A549 (cell line): ENCODE results near the gene NANS. TPM values are rescaled to one million over a fixed set of nuclear protein-coding genes. Genes with fewer than 3 reads are reported as not detected.

ENCODE experiments used
- ATAC-seq, 2 experiments: fragments of 200-7000 bp in 1 of 2; fragments of >200 bp in 1 of 2; cut with Nextera tagmentation in 1 of 2; cut with Tn5 transposase in 1 of 2; 3 replicates each; pipeline versions ENCODE4 v1.8.0 to v1.9.1; 2018 to 2020; ENCODE audit warnings: mild to moderate bottlenecking in 1 of 2, moderate library complexity in 1 of 2
- CTCF ChIA-PET: fragments of 300-600 bp; sonication (Branson Sonifier 250); formaldehyde crosslinking; extraction: SDS; loops from one replicate; lab custom pipeline; 2021; ENCODE audit warnings: antibody characterized with exemption, inconsistent platforms; lab: Yijun Ruan, JAX
- POLR2A ChIA-PET: fragments of 350-600 bp; formaldehyde crosslinking; extraction: SDS; loops from one replicate; lab custom pipeline; 2021; ENCODE audit warnings: antibody characterized with exemption, inconsistent platforms; lab: Yijun Ruan, JAX
- DNase-seq, 2 experiments: peaks; one replicate each; pipeline versions ENCODE4 v3.0.0 to v3.0.0-alpha.2; 2011 to 2016; ENCODE audit warnings: low read depth in 1 of 2, low spot score in 1 of 2
- FAIRE-seq: peaks from 2 replicates; lab custom pipeline; 2011; peaks lifted over from hg19 to GRCh38; lab: Jason Lieb, UNC
- H3K27ac ChIP-seq, 2 experiments: fragments of >200 bp; sonication (Bioruptor Twin); formaldehyde crosslinking; 3 replicates each; pipeline ENCODE4 v1.5.1; 2016 to 2017
- H3K4me1 ChIP-seq: fragments of >200 bp; sonication (Bioruptor Twin); formaldehyde crosslinking; 3 replicates; pipeline ENCODE4 v1.6.1; 2016
- H3K4me2 ChIP-seq: fragments of >200 bp; sonication (Bioruptor Twin); formaldehyde crosslinking; 3 replicates; pipeline ENCODE4 v1.6.1; 2016
- H3K4me3 ChIP-seq: fragments of >200 bp; sonication (Bioruptor Twin); formaldehyde crosslinking; 3 replicates; pipeline ENCODE4 v1.5.1; 2016
- H3K9me3 ChIP-seq: fragments of >200 bp; sonication (Bioruptor Twin); formaldehyde crosslinking; 3 replicates; pipeline ENCODE4 v1.6.1; 2016
- FOSB ChIP-seq: fragments of 250-450 bp; sonication (Bioruptor Pico); IDR thresholded peaks from 2 replicates; pipeline ENCODE4 v1.5.0; 2020; ENCODE audit warnings: mild to moderate bottlenecking, moderate library complexity
- FOSL2 ChIP-seq, 2 experiments: fragments of 450-650 bp in 1 of 2; fragments of >200 bp in 1 of 2; sonication (Bioruptor Twin) in 1 of 2; formaldehyde crosslinking; IDR thresholded peaks; 2 replicates each; pipeline versions ENCODE4 v1.5.0 to v1.6.1; 2016 to 2020; ENCODE audit warnings: mild to moderate bottlenecking in 1 of 2, moderate library complexity in 1 of 2
- POLR2A ChIP-seq: IDR thresholded peaks from 2 replicates; pipeline ENCODE4 v1.6.1; 2012; ENCODE audit warnings: mild to moderate bottlenecking, low read length
- ZC3H11A ChIP-seq: fragments of 450-650 bp; IDR thresholded peaks from 2 replicates; pipeline ENCODE4 v1.6.1; 2014; ENCODE audit warnings: antibody characterized with exemption, mild to moderate bottlenecking
- ZSCAN20 ChIP-seq: fragments of 250-450 bp; sonication (Bioruptor Pico); IDR thresholded peaks from 2 replicates; pipeline ENCODE4 v1.8.0; 2022; ENCODE audit warnings: mild to moderate bottlenecking, moderate library complexity
- WGBS: methylation state at CpG from one replicate; pipeline ENCODE4 v1.1.6; 2017; ENCODE audit errors: missing lambda C conversion rate; 5-methylcytosine and 5-hydroxymethylcytosine counted together
- polyA plus RNA-seq, 4 experiments: library from polyadenylated mRNA; depleted of rRNA in 3 of 4; stranded (reverse); fragments of >200 nt; fragmentation: RNase III in 1 of 4; extraction: RNeasy Plus Mini Kit Qiagen cat#74134 plus additional on column Dnase treatment in 1 of 4; gene quantifications; 2 replicates in 3 of 4; 3 replicates in 1 of 4; pipeline ENCODE4 v1.2.3, GENCODE V29; 2011 to 2017
- TF ChIP-seq, protein P1 (sequence below): IDR thresholded peaks from 2 replicates; pipeline ENCODE4 v1.6.1; 2012
- TF ChIP-seq, protein P2 (sequence below): fragments of 200-600 bp; sonication (generic); IDR thresholded peaks from 2 replicates; pipeline ENCODE4 v1.6.1; 2016; ENCODE audit warnings: antibody characterized with exemption, mild to moderate bottlenecking, moderate library complexity
- TF ChIP-seq, protein P3 (sequence below): fragments of 250-450 bp; sonication (Bioruptor Pico); IDR thresholded peaks from 2 replicates; pipeline ENCODE4 v1.5.0; 2020; ENCODE audit warnings: low read depth, mild to moderate bottlenecking, moderate library complexity
- TF ChIP-seq, protein P4 (sequence below): fragments of >200 bp; sonication (Bioruptor Twin); formaldehyde crosslinking; IDR thresholded peaks from 2 replicates; pipeline ENCODE4 v1.6.1; 2016

NANS gene
- polyA plus RNA-seq, 2 of the 4 experiments (the other 2 are of a cell fraction) = 56.8 to 70.2 TPM

DNA sequence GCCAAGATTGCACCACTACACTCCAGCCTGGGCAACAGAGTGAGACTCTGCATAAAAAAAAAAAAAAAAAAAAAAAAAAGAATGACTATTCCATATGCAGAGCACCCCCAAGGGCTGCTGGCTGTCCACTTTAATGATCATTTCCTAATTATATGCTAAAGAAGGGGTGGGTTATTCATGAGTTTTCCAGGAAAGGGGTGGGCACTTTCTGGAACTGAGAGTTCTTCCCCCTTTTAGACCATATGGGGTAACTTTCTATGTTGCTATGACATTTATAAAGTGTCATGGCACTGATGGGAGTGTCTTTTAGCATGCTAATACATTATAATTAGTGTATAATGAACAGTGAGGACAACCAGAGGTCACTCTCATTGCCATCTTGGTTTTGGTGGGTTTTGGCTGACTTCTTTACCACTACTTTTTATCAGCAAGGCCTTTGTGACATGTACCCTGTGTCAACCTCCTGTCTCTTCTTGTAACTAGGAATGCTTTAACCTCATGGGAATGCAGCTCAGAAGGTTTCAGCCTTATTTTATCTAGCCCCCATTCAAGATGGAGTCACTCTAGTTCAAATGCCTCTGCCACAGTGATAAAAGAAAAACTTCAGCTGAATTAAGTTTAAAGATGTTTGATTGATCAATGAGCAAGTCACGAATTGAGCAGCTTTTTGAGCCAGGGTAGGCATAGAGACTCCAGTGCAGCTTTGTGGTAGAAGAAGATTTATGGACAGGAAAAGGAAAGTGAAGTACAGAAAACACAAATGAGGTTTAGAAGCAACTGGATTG, 7.1 kb upstream of the NANS start:
- no peak for DNase-seq
- TF ChIP-seq ZC3H11A (no peak), FOSL2 (IDR thresholded peaks at IDR 0.05) (no peak), FOSL2 (CRISPR knock-in tag; IDR thresholded peaks at IDR 0.05) (no peak)
- TF ChIP-seq, protein P1, sequence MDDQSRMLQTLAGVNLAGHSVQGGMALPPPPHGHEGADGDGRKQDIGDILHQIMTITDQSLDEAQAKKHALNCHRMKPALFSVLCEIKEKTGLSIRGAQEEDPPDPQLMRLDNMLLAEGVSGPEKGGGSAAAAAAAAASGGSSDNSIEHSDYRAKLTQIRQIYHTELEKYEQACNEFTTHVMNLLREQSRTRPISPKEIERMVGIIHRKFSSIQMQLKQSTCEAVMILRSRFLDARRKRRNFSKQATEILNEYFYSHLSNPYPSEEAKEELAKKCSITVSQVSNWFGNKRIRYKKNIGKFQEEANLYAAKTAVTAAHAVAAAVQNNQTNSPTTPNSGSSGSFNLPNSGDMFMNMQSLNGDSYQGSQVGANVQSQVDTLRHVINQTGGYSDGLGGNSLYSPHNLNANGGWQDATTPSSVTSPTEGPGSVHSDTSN = no peak
- TF ChIP-seq, protein P2, sequence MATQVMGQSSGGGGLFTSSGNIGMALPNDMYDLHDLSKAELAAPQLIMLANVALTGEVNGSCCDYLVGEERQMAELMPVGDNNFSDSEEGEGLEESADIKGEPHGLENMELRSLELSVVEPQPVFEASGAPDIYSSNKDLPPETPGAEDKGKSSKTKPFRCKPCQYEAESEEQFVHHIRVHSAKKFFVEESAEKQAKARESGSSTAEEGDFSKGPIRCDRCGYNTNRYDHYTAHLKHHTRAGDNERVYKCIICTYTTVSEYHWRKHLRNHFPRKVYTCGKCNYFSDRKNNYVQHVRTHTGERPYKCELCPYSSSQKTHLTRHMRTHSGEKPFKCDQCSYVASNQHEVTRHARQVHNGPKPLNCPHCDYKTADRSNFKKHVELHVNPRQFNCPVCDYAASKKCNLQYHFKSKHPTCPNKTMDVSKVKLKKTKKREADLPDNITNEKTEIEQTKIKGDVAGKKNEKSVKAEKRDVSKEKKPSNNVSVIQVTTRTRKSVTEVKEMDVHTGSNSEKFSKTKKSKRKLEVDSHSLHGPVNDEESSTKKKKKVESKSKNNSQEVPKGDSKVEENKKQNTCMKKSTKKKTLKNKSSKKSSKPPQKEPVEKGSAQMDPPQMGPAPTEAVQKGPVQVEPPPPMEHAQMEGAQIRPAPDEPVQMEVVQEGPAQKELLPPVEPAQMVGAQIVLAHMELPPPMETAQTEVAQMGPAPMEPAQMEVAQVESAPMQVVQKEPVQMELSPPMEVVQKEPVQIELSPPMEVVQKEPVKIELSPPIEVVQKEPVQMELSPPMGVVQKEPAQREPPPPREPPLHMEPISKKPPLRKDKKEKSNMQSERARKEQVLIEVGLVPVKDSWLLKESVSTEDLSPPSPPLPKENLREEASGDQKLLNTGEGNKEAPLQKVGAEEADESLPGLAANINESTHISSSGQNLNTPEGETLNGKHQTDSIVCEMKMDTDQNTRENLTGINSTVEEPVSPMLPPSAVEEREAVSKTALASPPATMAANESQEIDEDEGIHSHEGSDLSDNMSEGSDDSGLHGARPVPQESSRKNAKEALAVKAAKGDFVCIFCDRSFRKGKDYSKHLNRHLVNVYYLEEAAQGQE = no peak
- TF ChIP-seq, protein P3, sequence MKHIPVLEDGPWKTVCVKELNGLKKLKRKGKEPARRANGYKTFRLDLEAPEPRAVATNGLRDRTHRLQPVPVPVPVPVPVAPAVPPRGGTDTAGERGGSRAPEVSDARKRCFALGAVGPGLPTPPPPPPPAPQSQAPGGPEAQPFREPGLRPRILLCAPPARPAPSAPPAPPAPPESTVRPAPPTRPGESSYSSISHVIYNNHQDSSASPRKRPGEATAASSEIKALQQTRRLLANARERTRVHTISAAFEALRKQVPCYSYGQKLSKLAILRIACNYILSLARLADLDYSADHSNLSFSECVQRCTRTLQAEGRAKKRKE (CRISPR knock-in tag) = no peak
- TF ChIP-seq, all 56 proteins: peak for 0
- ChIA-PET POLR2A (interaction anchor here (0.6 kb wide), 1 partner anchor 15 kb away, joined by 4 read pairs; no protein-coding TSS in a partner anchor), CTCF (interaction anchor here (0.7 to 1.4 kb wide), 4 partner anchors 9 to 125 kb away, joined by 3 to 4 read pairs (median 3); no protein-coding TSS in a partner anchor)
- H3K27ac ChIP-seq = no peak overlapping the region
- FAIRE-seq (no peak), ATAC-seq (no peak)
- WGBS = 40% methylated on average over 1 of the region's 1 CpG
- no peaks in the 10 kb centered on the region for H3K4me1 ChIP-seq
- no peak overlapping the region for H3K4me2 ChIP-seq
- no peaks in the 10 kb centered on the region for H3K9me3 ChIP-seq
- H3K4me3 ChIP-seq = no peak overlapping the region

DNA sequence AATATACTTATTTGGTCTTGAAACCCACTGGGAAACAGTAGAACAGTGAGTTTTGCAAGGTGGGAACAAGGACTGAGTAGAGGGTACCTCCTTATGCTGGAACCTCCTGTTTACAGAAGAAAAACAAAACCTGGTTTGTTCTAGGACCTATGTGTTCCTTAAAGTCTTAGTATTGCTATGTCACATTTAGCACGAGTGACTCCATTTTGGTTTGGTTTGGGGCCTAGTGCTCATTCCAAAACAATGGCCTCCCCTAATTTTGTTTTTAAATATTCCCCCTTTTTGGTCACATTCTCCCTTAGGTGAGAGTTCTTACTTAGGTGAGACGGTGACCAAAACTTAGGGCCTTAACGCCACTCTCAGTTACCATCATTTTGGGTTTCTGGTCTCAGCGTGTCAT, 6.2 kb upstream of the NANS start:
- 88% methylated on average over 4 of the region's 4 CpGs for WGBS
- CTCF ChIA-PET = interaction anchor here (1.0 to 1.8 kb wide), 2 partner anchors 15 to 16 kb away, joined by 3 to 8 read pairs; no protein-coding TSS in a partner anchor
- FAIRE-seq (no peak), DNase-seq (no peak), ATAC-seq (no peak)
- Histone ChIP-seq H3K27ac (no peak overlapping the region), H3K9me3 (no peaks in the 10 kb centered on the region), H3K4me2 (no peak overlapping the region), H3K4me1 (no peaks in the 10 kb centered on the region), H3K4me3 (no peak overlapping the region)
- POLR2A ChIA-PET = no interaction called here
- TF ChIP-seq, protein P2 = no peak
- TF ChIP-seq ZSCAN20 (CRISPR knock-in tag) (no peak), ZC3H11A (no peak), FOSB (CRISPR knock-in tag) (no peak), POLR2A (no peak)
- TF ChIP-seq, protein P4, sequence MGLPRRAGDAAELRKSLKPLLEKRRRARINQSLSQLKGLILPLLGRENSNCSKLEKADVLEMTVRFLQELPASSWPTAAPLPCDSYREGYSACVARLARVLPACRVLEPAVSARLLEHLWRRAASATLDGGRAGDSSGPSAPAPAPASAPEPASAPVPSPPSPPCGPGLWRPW = no peak
- TF ChIP-seq, protein P1 = no peak
